HG03520 (cell line): Measurements from ENCODE around the gene RGS9.

Experiments used
- ATAC-seq: cut with Tn5 transposase; IDR thresholded peaks from one replicate; pipeline ENCODE4 v1.9.1; 2021; ENCODE audit warnings: mild to moderate bottlenecking, moderate library complexity; ENCODE audit not compliant: unreplicated experiment

The RGS9 gene

GRCh38 chr17:65246252-65246651, 109.1 kb downstream of the RGS9 start:
- ATAC-seq: no peak

- ATAC-seq: no peak
Measured at GRCh38 chr17:65249774-65250173, 112.6 kb downstream of the RGS9 start.

GRCh38 chr17:65254166-65254565, 117.0 kb downstream of the RGS9 start:
- no peak for ATAC-seq

GRCh38 chr17:65259281-65259680, 122.1 kb downstream of the RGS9 start:
- no peak for ATAC-seq

DNA sequence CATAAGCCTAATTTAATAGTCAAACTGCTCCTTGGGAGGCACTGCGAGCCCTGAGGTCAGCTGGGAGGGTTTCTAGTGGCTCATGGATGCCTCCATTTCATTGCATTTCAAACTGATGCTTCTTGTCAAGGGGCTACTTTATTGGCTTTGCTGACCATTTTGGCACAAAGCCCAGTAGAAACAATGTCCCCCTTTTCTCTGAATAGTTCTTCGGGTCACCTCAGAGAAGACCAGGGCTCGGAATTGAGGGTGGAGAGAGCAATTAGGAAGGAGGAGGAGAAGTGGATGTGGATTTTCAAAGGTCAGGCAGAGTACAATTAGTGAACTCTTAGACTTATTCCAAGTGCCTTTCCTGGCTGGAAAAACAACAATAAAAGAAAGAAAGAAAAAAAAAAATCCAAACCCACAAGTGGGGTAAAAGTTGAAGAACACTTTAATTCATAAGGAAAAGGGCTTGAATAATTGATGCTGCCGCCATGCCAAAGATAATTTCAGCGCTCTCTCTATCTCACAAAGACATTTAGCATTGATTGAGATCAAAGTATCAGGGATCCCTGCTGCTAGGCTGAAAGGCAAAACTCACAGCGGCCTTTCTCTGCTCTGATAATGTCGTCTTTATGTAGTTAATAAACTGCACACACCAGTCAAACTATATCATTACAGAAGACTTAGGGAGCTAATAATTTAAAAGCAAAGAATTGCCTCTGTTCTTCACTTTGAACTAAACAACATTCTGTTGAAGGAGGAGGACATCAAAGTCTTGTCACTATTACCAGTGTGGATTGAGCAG, 122.7 kb downstream of the RGS9 start:
- no peak for ATAC-seq

DNA sequence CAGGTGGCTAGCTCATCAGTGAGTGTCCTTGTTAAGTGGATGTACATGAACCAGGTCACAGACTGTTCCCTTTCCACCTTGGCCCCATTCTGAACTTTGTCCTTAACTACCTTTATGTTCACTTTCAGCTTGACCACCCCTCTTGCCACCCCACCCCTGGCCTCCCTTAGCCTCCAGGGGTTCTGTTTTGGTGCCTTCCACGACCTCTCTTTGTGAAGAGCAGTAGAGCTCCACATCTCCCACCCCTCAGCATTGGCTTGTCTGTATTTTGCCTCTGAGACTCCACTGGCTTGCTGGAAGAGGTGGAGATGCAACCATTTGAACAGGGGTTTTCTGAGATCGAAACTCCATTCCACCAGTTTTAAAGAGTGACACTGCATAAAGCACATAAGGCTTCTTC, 123.5 kb downstream of the RGS9 start:
- no peak for ATAC-seq

GRCh38 chr17:65261152-65261551, 124.0 kb downstream of the RGS9 start:
- ATAC-seq: no peak

DNA sequence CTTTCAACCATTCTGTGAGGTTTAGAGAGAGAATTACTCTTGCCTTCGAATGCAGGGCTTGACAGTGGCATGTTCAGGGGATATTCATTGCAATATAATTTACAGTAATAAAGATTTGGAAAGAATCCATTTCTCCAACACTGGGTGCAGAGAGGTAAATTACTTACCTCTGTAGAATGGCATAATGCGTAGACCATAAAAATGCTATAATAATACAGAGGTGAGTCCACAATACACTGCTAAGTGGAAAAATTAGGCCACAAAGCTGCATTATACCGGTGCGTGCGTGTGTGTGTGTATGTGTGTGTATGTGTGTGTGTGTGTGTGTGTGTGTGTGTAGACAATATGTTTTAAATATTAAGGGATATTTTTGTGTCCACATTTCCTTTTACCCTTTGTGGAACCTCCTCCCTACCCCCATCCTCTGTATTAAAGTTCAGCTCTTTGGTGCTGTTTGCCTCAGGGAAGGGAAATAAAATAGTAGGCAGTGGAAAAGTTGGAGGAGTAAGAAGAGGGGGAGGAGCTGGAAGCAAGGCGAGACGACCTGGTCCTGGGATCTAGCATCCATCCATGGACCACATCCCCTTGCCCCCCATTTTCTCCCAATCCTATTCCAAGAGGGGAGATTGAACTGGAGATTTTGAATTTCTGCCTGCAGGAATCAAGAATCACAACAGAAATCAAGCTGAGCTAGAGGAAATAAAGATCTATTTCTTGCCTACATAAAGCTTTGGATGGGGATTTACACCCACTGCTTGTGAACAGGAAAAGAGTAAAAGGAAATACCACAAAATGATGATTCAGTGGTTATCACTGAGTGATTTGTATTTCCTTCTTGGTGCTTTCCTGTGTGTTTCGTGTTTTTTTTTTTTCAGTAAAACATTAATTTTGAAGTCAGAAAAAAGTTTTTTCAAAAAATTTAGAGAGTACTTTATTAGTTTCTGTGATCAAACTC, 124.8 kb downstream of the RGS9 start:
- no peak for ATAC-seq

- ATAC-seq: no peak
Measured at GRCh38 chr17:65265276-65265675, 128.1 kb downstream of the RGS9 start.

DNA sequence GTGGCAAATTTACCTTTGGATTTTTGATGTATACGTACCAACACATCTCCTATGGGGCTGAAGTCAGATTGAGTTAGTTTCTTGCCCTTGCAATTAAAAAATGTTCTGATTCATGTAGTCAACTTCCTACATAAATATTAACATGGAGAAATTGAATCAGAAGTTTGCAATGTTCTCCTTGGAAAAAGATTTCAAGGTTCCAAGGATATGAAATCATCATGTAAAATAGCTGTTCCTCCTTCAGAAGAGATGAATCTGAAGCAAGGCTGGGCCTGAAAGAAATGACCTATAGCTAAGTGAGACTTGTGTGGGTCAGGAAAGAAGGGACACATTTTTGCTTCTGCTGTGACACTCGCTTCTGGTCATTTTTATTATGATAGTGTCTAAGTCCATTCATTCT, 131.7 kb downstream of the RGS9 start:
- ATAC-seq: no peak

DNA sequence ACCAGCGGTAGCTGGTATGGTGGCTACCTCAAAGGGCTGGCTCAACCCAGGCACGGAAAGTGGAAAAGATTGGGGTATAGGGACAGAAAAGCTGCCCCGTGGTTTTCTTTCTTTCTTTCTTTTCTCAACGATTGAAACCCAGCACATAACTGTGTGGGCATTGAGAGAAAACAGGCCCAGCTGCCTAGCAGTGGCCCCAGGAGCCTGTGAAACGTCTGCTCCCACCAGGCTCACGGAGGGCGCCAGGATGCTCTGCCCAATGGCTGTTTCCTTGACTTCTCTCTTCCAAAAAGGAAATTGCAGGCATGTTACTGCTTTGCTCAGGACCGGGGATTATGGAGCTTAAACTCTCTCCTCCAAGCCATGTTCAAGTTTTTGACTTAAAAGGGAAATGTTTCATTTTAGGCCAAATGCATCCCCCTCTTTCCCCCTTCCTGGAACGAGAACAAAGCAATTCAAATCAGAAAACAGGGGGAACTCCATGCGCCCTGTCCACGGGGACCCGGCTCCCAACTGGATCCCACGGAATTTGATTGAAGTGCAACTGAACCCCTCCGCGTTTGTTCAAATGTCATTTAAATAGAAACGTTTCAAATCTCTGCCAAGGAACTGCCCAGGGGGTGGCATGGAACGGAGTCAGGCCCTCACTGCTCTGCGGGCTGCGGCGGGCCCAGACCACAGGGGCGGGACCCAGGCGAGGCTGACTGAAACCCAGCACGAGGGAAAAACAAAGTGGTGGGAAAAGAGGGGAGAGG, 133.5 kb downstream of the RGS9 start:
- no peak for ATAC-seq

DNA sequence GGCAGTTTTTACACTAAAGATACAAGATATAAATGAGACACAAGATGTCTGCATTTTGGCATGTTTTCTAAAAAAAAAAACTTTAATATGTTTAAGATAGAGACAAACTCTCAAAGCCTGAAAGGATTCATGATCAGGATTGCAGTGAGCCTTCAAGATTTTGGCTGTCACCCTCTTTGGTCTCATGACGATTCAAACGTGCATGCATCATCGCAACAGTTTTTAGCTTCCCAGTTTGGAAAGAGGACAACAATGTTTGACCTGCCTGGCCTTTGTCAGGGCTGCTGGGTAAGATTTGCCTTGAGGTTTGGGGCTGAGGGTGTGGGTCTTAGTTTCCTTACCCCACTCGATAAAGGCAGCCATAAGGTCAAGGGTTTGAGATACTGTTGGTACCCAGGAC, 134.1 kb downstream of the RGS9 start:
- ATAC-seq: no peak
